BE2C (cell line): ENCODE measurements around the gene F11R.

Source experiments
- DNase-seq: peaks from one replicate; pipeline ENCODE4 v3.0.0-alpha.2; 2020
- H3K27me3 ChIP-seq: fragments of 250-450 bp; sonication (Bioruptor Pico); 2 replicates; pipeline ENCODE4 v1.5.1; 2020; ENCODE audit warnings: mild to moderate bottlenecking
- H3K36me3 ChIP-seq: fragments of 250-450 bp; sonication (Bioruptor Pico); 2 replicates; pipeline ENCODE4 v1.5.1; 2020; ENCODE audit warnings: mild to moderate bottlenecking
- H3K4me1 ChIP-seq: fragments of 250-450 bp; sonication (Bioruptor Pico); 2 replicates; pipeline ENCODE4 v1.5.1; 2020
- H3K4me3 ChIP-seq: 2 replicates; pipeline ENCODE4 v1.5.1; 2011; ENCODE audit warnings: low read depth, low read length
- H3K9me3 ChIP-seq: fragments of 250-450 bp; sonication (Bioruptor Pico); 2 replicates; pipeline ENCODE4 v1.5.1; 2020
- TF ChIP-seq, protein P1 (sequence below): IDR thresholded peaks from 2 replicates; pipeline ENCODE4 v1.5.1; 2012; ENCODE audit warnings: mild to moderate bottlenecking, low read depth, low read length

The F11R gene

GRCh38 chr1:161044908-161045735 lies 24.2 kb upstream of the F11R start:
- TF ChIP-seq, protein P1, sequence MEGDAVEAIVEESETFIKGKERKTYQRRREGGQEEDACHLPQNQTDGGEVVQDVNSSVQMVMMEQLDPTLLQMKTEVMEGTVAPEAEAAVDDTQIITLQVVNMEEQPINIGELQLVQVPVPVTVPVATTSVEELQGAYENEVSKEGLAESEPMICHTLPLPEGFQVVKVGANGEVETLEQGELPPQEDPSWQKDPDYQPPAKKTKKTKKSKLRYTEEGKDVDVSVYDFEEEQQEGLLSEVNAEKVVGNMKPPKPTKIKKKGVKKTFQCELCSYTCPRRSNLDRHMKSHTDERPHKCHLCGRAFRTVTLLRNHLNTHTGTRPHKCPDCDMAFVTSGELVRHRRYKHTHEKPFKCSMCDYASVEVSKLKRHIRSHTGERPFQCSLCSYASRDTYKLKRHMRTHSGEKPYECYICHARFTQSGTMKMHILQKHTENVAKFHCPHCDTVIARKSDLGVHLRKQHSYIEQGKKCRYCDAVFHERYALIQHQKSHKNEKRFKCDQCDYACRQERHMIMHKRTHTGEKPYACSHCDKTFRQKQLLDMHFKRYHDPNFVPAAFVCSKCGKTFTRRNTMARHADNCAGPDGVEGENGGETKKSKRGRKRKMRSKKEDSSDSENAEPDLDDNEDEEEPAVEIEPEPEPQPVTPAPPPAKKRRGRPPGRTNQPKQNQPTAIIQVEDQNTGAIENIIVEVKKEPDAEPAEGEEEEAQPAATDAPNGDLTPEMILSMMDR: no peak
- Histone ChIP-seq H3K4me1 (no peaks in the 10 kb centered on the region), H3K27me3 (no peaks in the 10 kb centered on the region), H3K9me3 (no peaks in the 10 kb centered on the region; the same call in 1 of the 2 replicates), H3K36me3 (peaks cover 28% of the 10 kb centered on the region), H3K4me3 (peak overlapping the region; percentile 81)
- peak; percentile 56 for DNase-seq

- H3K4me1 ChIP-seq: no peaks in the 10 kb centered on the region
- peaks cover 33% of the 10 kb centered on the region for H3K36me3 ChIP-seq
- no peak for DNase-seq
- TF ChIP-seq, protein P1: no peak
- H3K9me3 ChIP-seq: no peaks in the 10 kb centered on the region; the same call in 1 of the 2 replicates
- H3K4me3 ChIP-seq: peak overlapping the region; percentile 81
- no peaks in the 10 kb centered on the region for H3K27me3 ChIP-seq
Measured at GRCh38 chr1:161044535-161044907, 23.6 kb upstream of the F11R start.

GRCh38 chr1:161039546-161039945 lies 18.6 kb upstream of the F11R start:
- no peaks in the 10 kb centered on the region for H3K4me1 ChIP-seq
- H3K36me3 ChIP-seq: peaks cover 41% of the 10 kb centered on the region
- no peak overlapping the region for H3K4me3 ChIP-seq
- no peaks in the 10 kb centered on the region for H3K9me3 ChIP-seq
- TF ChIP-seq, protein P1: no peak
- DNase-seq: no peak
- no peaks in the 10 kb centered on the region for H3K27me3 ChIP-seq

- peaks cover 41% of the 10 kb centered on the region for H3K36me3 ChIP-seq
- H3K4me3 ChIP-seq: no peak overlapping the region
- no peaks in the 10 kb centered on the region for H3K4me1 ChIP-seq
Measured at GRCh38 chr1:161039154-161039545, 18.2 kb upstream of the F11R start.

GRCh38 chr1:161038523-161039153 lies 17.7 kb upstream of the F11R start, which contains the start of gene TSTD1:
Gene TSTD1, minus strand, starts transcription at chr1:161038964. Its CDS starts 75 bp downstream, at chr1:161038889.
- H3K4me1 ChIP-seq: no peaks in the 10 kb centered on the region
- no peaks in the 10 kb centered on the region for H3K27me3 ChIP-seq
- TF ChIP-seq, protein P1: no peak
- no peak for DNase-seq
- no peak within 1 kb of the TSS for H3K4me3 ChIP-seq
- no peaks in the 10 kb centered on the region for H3K9me3 ChIP-seq
- peaks cover 41% of the 10 kb centered on the region for H3K36me3 ChIP-seq

More at GRCh38 chr1:161039154-161039545, 18.2 kb upstream of the F11R start:
- H3K27me3 ChIP-seq: no peaks in the 10 kb centered on the region
- TF ChIP-seq, protein P1: no peak
- no peak for DNase-seq
- H3K9me3 ChIP-seq: no peaks in the 10 kb centered on the region
